HEK293 (cell line): ENCODE measurements around the gene RPL9.
"Not testable (repeated sequence)": the region's sequence is repeated elsewhere in the genome, so short reads cannot be mapped to it uniquely, and the experiment has no call there.

Experiments
- ATF2 ChIP-seq: fragments of 450-650 bp; formaldehyde crosslinking; IDR thresholded peaks from 2 replicates; pipeline ENCODE4 v1.5.1; 2016; ENCODE audit warnings: missing biosample characterization, missing genetic modification characterization, low read depth
- WT1 ChIP-seq: fragments of 450-650 bp; formaldehyde crosslinking; IDR thresholded peaks from 2 replicates; pipeline ENCODE4 v1.5.1; 2016; ENCODE audit warnings: missing biosample characterization, missing genetic modification characterization
- ZBTB1 ChIP-seq: fragments of 450-650 bp; formaldehyde crosslinking; IDR thresholded peaks from 2 replicates; pipeline ENCODE4 v1.5.1; 2016; ENCODE audit warnings: missing biosample characterization, missing genetic modification characterization
- ZNF121 ChIP-seq: fragments of 450-650 bp; formaldehyde crosslinking; IDR thresholded peaks from 2 replicates; pipeline ENCODE4 v1.5.1; 2016; ENCODE audit warnings: missing biosample characterization, missing genetic modification characterization
- ZNF16 ChIP-seq: fragments of 450-650 bp; formaldehyde crosslinking; IDR thresholded peaks from 2 replicates; pipeline ENCODE4 v1.5.1; 2016; ENCODE audit warnings: low read depth, missing biosample characterization, missing genetic modification characterization
- ZNF274 ChIP-seq, 2 experiments: fragments of 200-500 bp in 1 of 2; fragments of 450-650 bp in 1 of 2; sonication (Bioruptor generic) in 1 of 2; formaldehyde crosslinking in 1 of 2; IDR thresholded peaks; 2 replicates each; pipeline versions ENCODE4 v1.5.1 to v1.6.1; 2014 to 2016; ENCODE audit warnings: borderline replicate concordance in 1 of 2, inconsistent platforms in 1 of 2, low read length in 1 of 2, missing biosample characterization in 1 of 2, missing genetic modification characterization in 1 of 2
- ZNF335 ChIP-seq: fragments of 450-650 bp; formaldehyde crosslinking; conservative IDR thresholded peaks from 2 replicates; pipeline ENCODE4 v1.5.1; 2016; ENCODE audit warnings: missing biosample characterization, missing genetic modification characterization
- ZNF48 ChIP-seq: fragments of 450-650 bp; formaldehyde crosslinking; IDR thresholded peaks from 2 replicates; pipeline ENCODE4 v1.5.1; 2016; ENCODE audit warnings: missing biosample characterization, missing genetic modification characterization
- ZNF510 ChIP-seq: fragments of 450-650 bp; formaldehyde crosslinking; IDR thresholded peaks from 2 replicates; pipeline ENCODE4 v1.5.1; 2018; ENCODE audit warnings: mild to moderate bottlenecking, missing genetic modification characterization, missing biosample characterization; ENCODE audit not compliant: insufficient replicate concordance
- ZNF600 ChIP-seq: fragments of 450-650 bp; formaldehyde crosslinking; IDR thresholded peaks from 2 replicates; pipeline ENCODE4 v1.5.1; 2016; ENCODE audit warnings: missing biosample characterization, missing genetic modification characterization
- ZNF768 ChIP-seq: fragments of 450-650 bp; formaldehyde crosslinking; IDR thresholded peaks from 2 replicates; pipeline ENCODE4 v1.5.1; 2018; ENCODE audit warnings: missing biosample characterization, mild to moderate bottlenecking, missing genetic modification characterization
- ZNF791 ChIP-seq: fragments of 450-650 bp; formaldehyde crosslinking; IDR thresholded peaks from 2 replicates; pipeline ENCODE4 v1.5.1; 2016; ENCODE audit warnings: missing biosample characterization, missing genetic modification characterization
- TF ChIP-seq, protein P1 (sequence below): fragments of 450-650 bp; formaldehyde crosslinking; IDR thresholded peaks from 2 replicates; pipeline ENCODE4 v1.5.1; 2016; ENCODE audit warnings: missing biosample characterization, missing genetic modification characterization
- TF ChIP-seq, protein P2 (sequence below): fragments of 450-650 bp; formaldehyde crosslinking; IDR thresholded peaks from 2 replicates; pipeline ENCODE4 v1.5.1; 2016; ENCODE audit warnings: missing biosample characterization, missing genetic modification characterization

DNA sequence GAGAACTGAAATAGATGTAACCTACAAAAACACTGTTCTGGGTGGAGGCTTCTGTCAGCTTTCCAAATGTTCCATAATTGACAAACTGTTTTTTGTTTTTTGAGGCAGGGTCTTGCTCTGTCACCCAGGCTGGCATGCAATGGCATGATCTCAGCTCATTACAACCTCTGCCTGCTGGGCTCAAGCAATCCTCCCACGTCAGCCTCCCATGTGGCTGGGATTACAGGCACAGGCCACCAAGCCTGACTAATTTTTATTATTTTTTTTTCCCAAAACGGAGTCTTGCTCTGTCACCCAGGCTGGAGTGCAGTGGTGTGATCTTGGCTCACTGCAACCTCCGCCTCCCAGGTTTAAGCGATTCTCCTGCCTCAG, 43.9 kb upstream of the RPL9 start:
- TF ChIP-seq ZNF48; ZNF121 (tag by site-specific recombination); ZNF274 (IDR thresholded peaks at IDR 0.05; ENCODE audit: low read length); ZNF274 (tag by site-specific recombination; IDR thresholded peaks at IDR 0.05; ENCODE audit: borderline replicate concordance); ZNF335 (tag by site-specific recombination); ZNF791 (tag by site-specific recombination); WT1 (tag by site-specific recombination); ZNF16 (tag by site-specific recombination); ZNF510 (tag by site-specific recombination); ATF2; ZNF768; ZNF600; ZBTB1 (tag by site-specific recombination): not testable (repeated sequence)
- TF ChIP-seq, protein P1, sequence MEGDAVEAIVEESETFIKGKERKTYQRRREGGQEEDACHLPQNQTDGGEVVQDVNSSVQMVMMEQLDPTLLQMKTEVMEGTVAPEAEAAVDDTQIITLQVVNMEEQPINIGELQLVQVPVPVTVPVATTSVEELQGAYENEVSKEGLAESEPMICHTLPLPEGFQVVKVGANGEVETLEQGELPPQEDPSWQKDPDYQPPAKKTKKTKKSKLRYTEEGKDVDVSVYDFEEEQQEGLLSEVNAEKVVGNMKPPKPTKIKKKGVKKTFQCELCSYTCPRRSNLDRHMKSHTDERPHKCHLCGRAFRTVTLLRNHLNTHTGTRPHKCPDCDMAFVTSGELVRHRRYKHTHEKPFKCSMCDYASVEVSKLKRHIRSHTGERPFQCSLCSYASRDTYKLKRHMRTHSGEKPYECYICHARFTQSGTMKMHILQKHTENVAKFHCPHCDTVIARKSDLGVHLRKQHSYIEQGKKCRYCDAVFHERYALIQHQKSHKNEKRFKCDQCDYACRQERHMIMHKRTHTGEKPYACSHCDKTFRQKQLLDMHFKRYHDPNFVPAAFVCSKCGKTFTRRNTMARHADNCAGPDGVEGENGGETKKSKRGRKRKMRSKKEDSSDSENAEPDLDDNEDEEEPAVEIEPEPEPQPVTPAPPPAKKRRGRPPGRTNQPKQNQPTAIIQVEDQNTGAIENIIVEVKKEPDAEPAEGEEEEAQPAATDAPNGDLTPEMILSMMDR (tag by site-specific recombination) = not testable (repeated sequence)
- TF ChIP-seq, protein P2, sequence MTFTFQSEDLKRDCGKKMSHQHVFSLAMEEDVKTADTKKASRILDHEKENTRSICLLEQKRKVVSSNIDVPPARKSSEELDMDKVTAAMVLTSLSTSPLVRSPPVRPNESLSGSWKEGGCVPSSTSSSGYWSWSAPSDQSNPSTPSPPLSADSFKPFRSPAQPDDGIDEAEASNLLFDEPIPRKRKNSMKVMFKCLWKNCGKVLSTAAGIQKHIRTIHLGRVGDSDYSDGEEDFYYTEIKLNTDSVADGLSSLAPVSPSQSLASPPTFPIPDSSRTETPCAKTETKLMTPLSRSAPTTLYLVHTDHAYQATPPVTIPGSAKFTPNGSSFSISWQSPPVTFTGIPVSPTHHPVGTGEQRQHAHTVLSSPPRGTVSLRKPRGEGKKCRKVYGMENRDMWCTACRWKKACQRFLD (tag by site-specific recombination) = not testable (repeated sequence)
